ENCODE measurements around the gene ADORA3.

- no peak for TF ChIP-seq MAX (IDR thresholded peaks at IDR 0.05; ENCODE audit: low read depth, low read length)
- no peak for TF ChIP-seq POLR2A (IDR thresholded peaks at IDR 0.05; ENCODE audit: extremely low read depth, insufficient read length)
Observed at GRCh38 chr1:111467865-111468716, 35.3 kb downstream of the ADORA3 start.

Data from NB4 (cell line).